ENCODE results near the gene GPC4. TPM values are rescaled to one million over a fixed set of nuclear protein-coding genes. Genes with fewer than 3 reads are reported as not detected.

Gene GPC4
- polyA plus RNA-seq, 2 of the 4 experiments (the other 2 are of a cell fraction), result 0.01 to 0.03 TPM

DNA sequence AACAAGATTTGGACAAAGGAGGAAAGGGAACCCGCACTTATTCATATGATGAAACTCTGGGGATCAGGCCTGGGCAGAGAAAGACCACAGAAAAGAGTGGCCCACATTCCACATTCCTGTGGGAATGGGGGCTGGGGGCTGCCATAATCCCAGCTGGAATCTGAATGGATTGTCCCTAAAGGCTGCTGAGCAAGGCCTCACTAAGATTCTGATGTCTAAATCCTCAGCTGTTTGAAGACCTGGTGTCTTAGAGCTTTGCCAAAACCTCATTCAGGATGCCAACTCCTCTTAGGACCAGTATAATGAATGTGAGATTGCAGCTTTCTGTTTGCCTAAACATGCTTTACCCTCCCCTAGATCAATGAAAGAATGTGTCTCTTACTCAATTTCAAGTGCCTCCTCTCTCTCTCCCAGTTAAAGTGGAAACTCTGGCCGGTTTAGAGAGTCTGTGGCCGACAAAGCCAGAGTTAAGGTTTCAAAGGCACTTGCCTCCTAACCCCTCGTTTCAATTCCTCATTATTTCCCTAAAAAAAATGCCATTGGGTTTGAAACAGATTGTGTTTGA, 33.3 kb upstream of the GPC4 start:
- no peaks in the 10 kb centered on the region for H3K9me3 ChIP-seq
- no peak overlapping the region for H3K27ac ChIP-seq
- peak; percentile 13 for FAIRE-seq
- DNase-seq (ENCODE audit: low read depth in 1 of 2, low spot score in 1 of 2), result no peak
- TF ChIP-seq HOXB13 (CRISPR knock-in tag; IDR thresholded peaks at IDR 0.05; ENCODE audit: low read depth) (no peak), NR3C1 (IDR thresholded peaks at IDR 0.05) (no peak), MAZ (IDR thresholded peaks at IDR 0.05; ENCODE audit: borderline replicate concordance, low read depth, low read length) (no peak), RFX5 (IDR thresholded peaks at IDR 0.05) (no peak), ZC3H11A (IDR thresholded peaks at IDR 0.05) (no peak), TP53 (CRISPR knock-in tag; IDR thresholded peaks at IDR 0.05) (no peak), ESRRA (IDR thresholded peaks at IDR 0.05; ENCODE audit: borderline replicate concordance, low read length) (no peak), SREBF2 (IDR thresholded peaks at IDR 0.05) (no peak), MYC (IDR thresholded peaks at IDR 0.05; ENCODE audit: borderline replicate concordance, low read length) (no peak)
- no peak for ATAC-seq
- ChIA-PET CTCF (no interaction called here), POLR2A (no interaction called here)
- no peak overlapping the region for H3K4me3 ChIP-seq
- H3K4me2 ChIP-seq, result no peak overlapping the region
- no peaks in the 10 kb centered on the region for H3K4me1 ChIP-seq
- WGBS (ENCODE audit: missing lambda C conversion rate), result 24% methylated on average over 4 of the region's 4 CpGs

DNA sequence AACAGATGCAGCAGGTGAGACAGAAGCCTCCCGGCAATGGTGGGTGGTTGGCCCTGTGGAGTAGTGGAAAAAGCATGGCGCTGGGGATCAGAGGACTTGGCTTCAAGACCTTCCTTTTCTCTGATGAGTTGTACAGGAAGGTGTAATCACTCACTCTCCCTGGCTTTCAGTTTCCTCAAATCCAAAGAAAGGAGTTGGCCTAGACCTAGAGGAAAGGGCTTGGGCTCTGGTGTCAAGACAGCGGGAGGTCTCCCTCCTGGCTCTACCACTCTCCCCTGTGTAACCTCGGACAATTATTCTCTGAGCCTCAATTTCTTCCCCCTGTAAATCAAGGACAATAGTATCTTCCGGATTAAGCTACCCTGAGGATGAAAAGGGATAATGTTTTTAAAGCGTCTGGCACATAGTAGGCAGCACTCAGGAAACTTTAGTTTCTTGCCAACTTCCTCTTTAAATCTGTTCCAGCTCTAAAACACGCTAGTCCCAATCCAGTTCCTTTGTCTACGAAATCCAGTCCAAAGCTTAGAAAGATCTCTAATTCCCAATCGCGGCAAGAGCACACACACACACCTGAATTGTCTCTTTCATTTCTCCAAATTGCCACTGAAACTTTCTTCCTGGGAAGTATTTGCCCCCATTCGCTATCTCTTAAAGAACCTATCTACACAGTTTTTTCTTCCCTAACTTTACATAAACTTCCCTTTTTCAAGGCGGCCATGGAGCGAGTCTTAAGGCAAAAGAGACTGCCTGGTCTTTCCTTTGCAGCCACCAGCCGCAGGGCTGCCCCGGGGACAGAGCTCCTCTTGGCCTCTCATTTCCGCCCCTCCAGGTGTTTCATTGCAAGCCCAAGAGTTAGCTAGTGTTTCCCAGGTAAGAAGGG, 29.9 kb upstream of the GPC4 start:
- no peaks in the 10 kb centered on the region for H3K9me3 ChIP-seq
- no peak overlapping the region for H3K27ac ChIP-seq
- H3K4me2 ChIP-seq, result peak overlapping the region; percentile 75
- ChIA-PET POLR2A (no interaction called here), CTCF (no interaction called here)
- TF ChIP-seq HDAC2 (IDR thresholded peaks at IDR 0.05), result no peak
- TF ChIP-seq, protein P1, sequence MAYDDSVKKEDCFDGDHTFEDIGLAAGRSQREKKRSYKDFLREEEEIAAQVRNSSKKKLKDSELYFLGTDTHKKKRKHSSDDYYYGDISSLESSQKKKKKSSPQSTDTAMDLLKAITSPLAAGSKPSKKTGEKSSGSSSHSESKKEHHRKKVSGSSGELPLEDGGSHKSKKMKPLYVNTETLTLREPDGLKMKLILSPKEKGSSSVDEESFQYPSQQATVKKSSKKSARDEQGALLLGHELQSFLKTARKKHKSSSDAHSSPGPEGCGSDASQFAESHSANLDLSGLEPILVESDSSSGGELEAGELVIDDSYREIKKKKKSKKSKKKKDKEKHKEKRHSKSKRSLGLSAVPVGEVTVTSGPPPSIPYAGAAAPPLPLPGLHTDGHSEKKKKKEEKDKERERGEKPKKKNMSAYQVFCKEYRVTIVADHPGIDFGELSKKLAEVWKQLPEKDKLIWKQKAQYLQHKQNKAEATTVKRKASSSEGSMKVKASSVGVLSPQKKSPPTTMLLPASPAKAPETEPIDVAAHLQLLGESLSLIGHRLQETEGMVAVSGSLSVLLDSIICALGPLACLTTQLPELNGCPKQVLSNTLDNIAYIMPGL (CRISPR knock-in tag; IDR thresholded peaks at IDR 0.05; ENCODE audit: borderline replicate concordance), result no peak
- TF ChIP-seq, protein P2, sequence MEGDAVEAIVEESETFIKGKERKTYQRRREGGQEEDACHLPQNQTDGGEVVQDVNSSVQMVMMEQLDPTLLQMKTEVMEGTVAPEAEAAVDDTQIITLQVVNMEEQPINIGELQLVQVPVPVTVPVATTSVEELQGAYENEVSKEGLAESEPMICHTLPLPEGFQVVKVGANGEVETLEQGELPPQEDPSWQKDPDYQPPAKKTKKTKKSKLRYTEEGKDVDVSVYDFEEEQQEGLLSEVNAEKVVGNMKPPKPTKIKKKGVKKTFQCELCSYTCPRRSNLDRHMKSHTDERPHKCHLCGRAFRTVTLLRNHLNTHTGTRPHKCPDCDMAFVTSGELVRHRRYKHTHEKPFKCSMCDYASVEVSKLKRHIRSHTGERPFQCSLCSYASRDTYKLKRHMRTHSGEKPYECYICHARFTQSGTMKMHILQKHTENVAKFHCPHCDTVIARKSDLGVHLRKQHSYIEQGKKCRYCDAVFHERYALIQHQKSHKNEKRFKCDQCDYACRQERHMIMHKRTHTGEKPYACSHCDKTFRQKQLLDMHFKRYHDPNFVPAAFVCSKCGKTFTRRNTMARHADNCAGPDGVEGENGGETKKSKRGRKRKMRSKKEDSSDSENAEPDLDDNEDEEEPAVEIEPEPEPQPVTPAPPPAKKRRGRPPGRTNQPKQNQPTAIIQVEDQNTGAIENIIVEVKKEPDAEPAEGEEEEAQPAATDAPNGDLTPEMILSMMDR (IDR thresholded peaks at IDR 0.05), result no peak
- H3K4me1 ChIP-seq, result no peaks in the 10 kb centered on the region
- FAIRE-seq (peak; percentile 72), ATAC-seq (peak; percentile 68 to 70; a peak in 5 of 6 replicates), DNase-seq (ENCODE audit: low read depth in 1 of 2, low spot score in 1 of 2) (peak; percentile 9 to 10)
- 3% methylated on average over 15 of the region's 16 CpGs for WGBS (ENCODE audit: missing lambda C conversion rate)
- H3K4me3 ChIP-seq, result peak overlapping the region; percentile 36

DNA sequence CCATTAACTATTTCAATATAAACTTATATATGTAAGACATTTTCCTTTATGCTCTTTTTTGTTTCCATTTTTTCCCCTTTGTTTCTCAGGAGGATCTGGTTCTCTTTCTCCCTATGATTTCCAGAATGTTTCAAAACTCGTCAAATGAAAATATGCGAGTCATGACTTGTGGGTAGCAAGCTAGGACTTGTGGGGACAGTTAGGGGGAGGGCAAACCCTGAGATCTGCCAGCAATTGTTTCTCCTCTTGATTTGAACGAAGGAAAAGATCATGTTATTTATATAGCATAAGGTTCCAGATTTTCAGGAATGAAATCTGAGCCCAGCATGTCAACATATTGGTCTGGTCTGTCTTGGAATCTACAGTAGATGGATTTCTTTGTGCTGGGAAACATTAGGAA, 28.9 kb upstream of the GPC4 start:
- no peak for TF ChIP-seq HEYL (CRISPR knock-in tag; IDR thresholded peaks at IDR 0.05)
- 55% methylated on average over 3 of the region's 3 CpGs for WGBS (ENCODE audit: missing lambda C conversion rate)
- FAIRE-seq (peak; percentile 36), ATAC-seq (no peak), DNase-seq (ENCODE audit: low read depth in 1 of 2, low spot score in 1 of 2) (no peak)
- Histone ChIP-seq H3K4me1 (no peaks in the 10 kb centered on the region), H3K4me3 (no peak overlapping the region), H3K4me2 (no peak overlapping the region), H3K9me3 (no peaks in the 10 kb centered on the region), H3K27ac (no peak overlapping the region)
- ChIA-PET CTCF (interaction anchor here (0.7 kb wide), 1 partner anchor 439 kb away, joined by 6 read pairs; no protein-coding TSS in a partner anchor), POLR2A (no interaction called here)

DNA sequence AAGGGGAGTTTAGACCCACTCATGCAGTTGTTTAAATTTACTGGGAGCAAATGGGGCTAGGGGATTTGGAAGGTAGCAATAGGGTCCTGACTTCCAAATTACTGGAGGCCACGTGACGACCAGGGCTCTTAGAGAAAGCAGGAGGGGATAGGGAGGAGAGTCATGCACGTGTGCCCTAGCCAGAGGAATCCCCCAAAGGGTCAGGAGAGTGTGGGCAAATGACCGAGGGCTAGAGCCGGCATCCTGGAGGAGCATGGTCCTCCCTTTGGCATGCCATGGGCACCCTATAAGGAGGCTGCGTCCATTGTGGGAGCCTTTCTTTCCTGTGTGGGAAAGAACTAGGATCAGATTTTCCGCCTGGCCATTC, 25.5 kb upstream of the GPC4 start:
- Histone ChIP-seq H3K9me3 (no peaks in the 10 kb centered on the region), H3K27ac (no peak overlapping the region), H3K4me3 (no peak overlapping the region), H3K4me1 (no peaks in the 10 kb centered on the region), H3K4me2 (no peak overlapping the region)
- TF ChIP-seq POLR2A (IDR thresholded peaks at IDR 0.05; ENCODE audit: low read length) (no peak), ESRRA (IDR thresholded peaks at IDR 0.05; ENCODE audit: borderline replicate concordance, low read length) (no peak), RFX5 (IDR thresholded peaks at IDR 0.05) (no peak), NFE2L2 (conservative IDR thresholded peaks at IDR 0.05; ENCODE audit: low read length) (no peak), CHD2 (IDR thresholded peaks at IDR 0.05; ENCODE audit: low read length, partially characterized antibody) (no peak)
- TF ChIP-seq, protein P1 (CRISPR knock-in tag; IDR thresholded peaks at IDR 0.05; ENCODE audit: borderline replicate concordance), result no peak
- TF ChIP-seq, protein P3, sequence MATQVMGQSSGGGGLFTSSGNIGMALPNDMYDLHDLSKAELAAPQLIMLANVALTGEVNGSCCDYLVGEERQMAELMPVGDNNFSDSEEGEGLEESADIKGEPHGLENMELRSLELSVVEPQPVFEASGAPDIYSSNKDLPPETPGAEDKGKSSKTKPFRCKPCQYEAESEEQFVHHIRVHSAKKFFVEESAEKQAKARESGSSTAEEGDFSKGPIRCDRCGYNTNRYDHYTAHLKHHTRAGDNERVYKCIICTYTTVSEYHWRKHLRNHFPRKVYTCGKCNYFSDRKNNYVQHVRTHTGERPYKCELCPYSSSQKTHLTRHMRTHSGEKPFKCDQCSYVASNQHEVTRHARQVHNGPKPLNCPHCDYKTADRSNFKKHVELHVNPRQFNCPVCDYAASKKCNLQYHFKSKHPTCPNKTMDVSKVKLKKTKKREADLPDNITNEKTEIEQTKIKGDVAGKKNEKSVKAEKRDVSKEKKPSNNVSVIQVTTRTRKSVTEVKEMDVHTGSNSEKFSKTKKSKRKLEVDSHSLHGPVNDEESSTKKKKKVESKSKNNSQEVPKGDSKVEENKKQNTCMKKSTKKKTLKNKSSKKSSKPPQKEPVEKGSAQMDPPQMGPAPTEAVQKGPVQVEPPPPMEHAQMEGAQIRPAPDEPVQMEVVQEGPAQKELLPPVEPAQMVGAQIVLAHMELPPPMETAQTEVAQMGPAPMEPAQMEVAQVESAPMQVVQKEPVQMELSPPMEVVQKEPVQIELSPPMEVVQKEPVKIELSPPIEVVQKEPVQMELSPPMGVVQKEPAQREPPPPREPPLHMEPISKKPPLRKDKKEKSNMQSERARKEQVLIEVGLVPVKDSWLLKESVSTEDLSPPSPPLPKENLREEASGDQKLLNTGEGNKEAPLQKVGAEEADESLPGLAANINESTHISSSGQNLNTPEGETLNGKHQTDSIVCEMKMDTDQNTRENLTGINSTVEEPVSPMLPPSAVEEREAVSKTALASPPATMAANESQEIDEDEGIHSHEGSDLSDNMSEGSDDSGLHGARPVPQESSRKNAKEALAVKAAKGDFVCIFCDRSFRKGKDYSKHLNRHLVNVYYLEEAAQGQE (IDR thresholded peaks at IDR 0.05), result no peak
- ATAC-seq, result no peak
- FAIRE-seq, result no peak
- 39% methylated on average over 7 of the region's 7 CpGs for WGBS (ENCODE audit: missing lambda C conversion rate)
- ChIA-PET POLR2A (no interaction called here), CTCF (no interaction called here)
- no peak for DNase-seq (ENCODE audit: low read depth in 1 of 2, low spot score in 1 of 2)

Measured in A549 (cell line).